HEK293 (cell line): ENCODE results near the gene DKK3.

ENCODE experiments used
- CTCF ChIA-PET: fragments of 350-600 bp; formaldehyde crosslinking; extraction: SDS; loops from one replicate; lab custom pipeline; 2021; ENCODE audit warnings: antibody characterized with exemption; lab: Yijun Ruan, JAX
- POLR2A ChIA-PET: fragments of 300-600 bp; formaldehyde crosslinking; extraction: SDS; loops from one replicate; lab custom pipeline; 2020; ENCODE audit warnings: antibody characterized with exemption, inconsistent platforms; lab: Yijun Ruan, JAX
- H3K27ac ChIP-seq: fragments of 200-500 bp; sonication (Bioruptor generic); 2 replicates; pipeline ENCODE4 v1.5.1; 2014; ENCODE audit warnings: low read depth, low read length, control low read depth, inconsistent platforms; ENCODE audit errors: extremely low read depth
- H3K36me3 ChIP-seq, 2 experiments: fragments of 200-500 bp in 1 of 2; sonication (Bioruptor generic) in 1 of 2; 1 replicate in 1 of 2; 2 replicates in 1 of 2; pipeline ENCODE4 v1.5.1; 2014 to 2017; ENCODE audit warnings: inconsistent platforms in 2 of 2, low read length in 2 of 2; ENCODE audit not compliant: control insufficient read depth in 2 of 2, insufficient read depth in 1 of 2
- H3K4me1 ChIP-seq: fragments of 200-500 bp; sonication (Bioruptor generic); 2 replicates; pipeline ENCODE4 v1.5.1; 2014; ENCODE audit warnings: mild to moderate bottlenecking, low read length, inconsistent platforms; ENCODE audit not compliant: control insufficient read depth, insufficient read depth
- H3K4me3 ChIP-seq: 2 replicates; pipeline ENCODE4 v1.5.1; 2011; ENCODE audit warnings: low read depth, mild to moderate bottlenecking, control low read depth, low read length, moderate library complexity
- H3K9me3 ChIP-seq: fragments of 200-500 bp; sonication (Bioruptor generic); 2 replicates; pipeline ENCODE4 v1.5.1; 2014; ENCODE audit warnings: low read depth, low read length, inconsistent platforms; ENCODE audit not compliant: control insufficient read depth, insufficient read depth
- EGR2 ChIP-seq: fragments of 450-650 bp; formaldehyde crosslinking; IDR thresholded peaks from 2 replicates; pipeline ENCODE4 v1.5.1; 2016; ENCODE audit warnings: low read depth, missing biosample characterization, missing genetic modification characterization
- KLF8 ChIP-seq: fragments of 450-650 bp; formaldehyde crosslinking; IDR thresholded peaks from 2 replicates; pipeline ENCODE4 v1.5.1; 2016; ENCODE audit warnings: missing biosample characterization, missing genetic modification characterization
- OSR2 ChIP-seq: fragments of 450-650 bp; formaldehyde crosslinking; IDR thresholded peaks from 2 replicates; pipeline ENCODE4 v1.5.1; 2016; ENCODE audit warnings: missing biosample characterization, missing genetic modification characterization
- REPIN1 ChIP-seq: fragments of 450-650 bp; formaldehyde crosslinking; IDR thresholded peaks from 2 replicates; pipeline ENCODE4 v1.5.1; 2017; ENCODE audit warnings: missing biosample characterization, missing genetic modification characterization, low read depth
- SP2 ChIP-seq: fragments of 450-650 bp; formaldehyde crosslinking; IDR thresholded peaks from 2 replicates; pipeline ENCODE4 v1.5.1; 2016; ENCODE audit warnings: missing biosample characterization, missing genetic modification characterization
- ZBTB17 ChIP-seq: fragments of 450-650 bp; formaldehyde crosslinking; IDR thresholded peaks from 2 replicates; pipeline ENCODE4 v1.5.1; 2016; ENCODE audit warnings: missing biosample characterization, missing genetic modification characterization
- ZFP37 ChIP-seq: fragments of 450-650 bp; formaldehyde crosslinking; IDR thresholded peaks from 2 replicates; pipeline ENCODE4 v1.5.1; 2016; ENCODE audit warnings: missing biosample characterization, missing genetic modification characterization
- ZFP69B ChIP-seq: fragments of 450-650 bp; formaldehyde crosslinking; IDR thresholded peaks from 2 replicates; pipeline ENCODE4 v1.5.1; 2016; ENCODE audit warnings: missing biosample characterization, missing genetic modification characterization
- ZNF138 ChIP-seq: fragments of 450-650 bp; formaldehyde crosslinking; IDR thresholded peaks from 2 replicates; pipeline ENCODE4 v1.5.1; 2016; ENCODE audit warnings: missing biosample characterization, missing genetic modification characterization, borderline replicate concordance
- ZNF19 ChIP-seq: fragments of 450-650 bp; formaldehyde crosslinking; IDR thresholded peaks from 2 replicates; pipeline ENCODE4; 2016; ENCODE audit warnings: missing biosample characterization, missing genetic modification characterization, low read depth
- ZNF274 ChIP-seq, 2 experiments: fragments of 200-500 bp in 1 of 2; fragments of 450-650 bp in 1 of 2; sonication (Bioruptor generic) in 1 of 2; formaldehyde crosslinking in 1 of 2; IDR thresholded peaks; 2 replicates each; pipeline versions ENCODE4 v1.5.1 to v1.6.1; 2014 to 2016; ENCODE audit warnings: borderline replicate concordance in 1 of 2, inconsistent platforms in 1 of 2, low read length in 1 of 2, missing biosample characterization in 1 of 2, missing genetic modification characterization in 1 of 2
- ZNF433 ChIP-seq: fragments of 450-650 bp; formaldehyde crosslinking; IDR thresholded peaks from 2 replicates; pipeline ENCODE4 v1.5.1; 2016; ENCODE audit warnings: missing biosample characterization, missing genetic modification characterization, low read depth
- ZNF555 ChIP-seq: fragments of 450-650 bp; formaldehyde crosslinking; conservative IDR thresholded peaks from 2 replicates; pipeline ENCODE4 v1.5.1; 2017; ENCODE audit warnings: missing biosample characterization, mild to moderate bottlenecking, missing genetic modification characterization, inconsistent platforms
- ZNF560 ChIP-seq: fragments of 450-650 bp; formaldehyde crosslinking; IDR thresholded peaks from 2 replicates; pipeline ENCODE4 v1.5.1; 2017; ENCODE audit warnings: missing biosample characterization, missing genetic modification characterization, borderline replicate concordance
- ZNF600 ChIP-seq: fragments of 450-650 bp; formaldehyde crosslinking; IDR thresholded peaks from 2 replicates; pipeline ENCODE4 v1.5.1; 2016; ENCODE audit warnings: missing biosample characterization, missing genetic modification characterization
- ZNF660 ChIP-seq: fragments of 450-650 bp; IDR thresholded peaks from 2 replicates; pipeline ENCODE4 v1.5.1; 2018; ENCODE audit warnings: missing biosample characterization, mild to moderate bottlenecking, missing genetic modification characterization
- ZNF830 ChIP-seq: fragments of 450-650 bp; IDR thresholded peaks from 2 replicates; pipeline ENCODE4 v1.5.0; 2018; ENCODE audit warnings: missing biosample characterization, missing genetic modification characterization, low read depth, mild to moderate bottlenecking, moderate library complexity
- ZSCAN23 ChIP-seq: fragments of 450-650 bp; formaldehyde crosslinking; IDR thresholded peaks from 2 replicates; pipeline ENCODE4 v1.5.1; 2016; ENCODE audit warnings: missing biosample characterization, missing genetic modification characterization
- TF ChIP-seq, protein P1 (sequence below): fragments of 450-650 bp; formaldehyde crosslinking; optimal IDR thresholded peaks from 2 replicates; pipeline ENCODE3; 2016; ENCODE audit warnings: missing biosample characterization, mild to moderate bottlenecking, missing genetic modification characterization
- TF ChIP-seq, protein P2 (sequence below): fragments of 450-650 bp; formaldehyde crosslinking; IDR thresholded peaks from 2 replicates; pipeline ENCODE4 v1.5.1; 2017; ENCODE audit warnings: missing biosample characterization, missing genetic modification characterization

Gene DKK3

DNA sequence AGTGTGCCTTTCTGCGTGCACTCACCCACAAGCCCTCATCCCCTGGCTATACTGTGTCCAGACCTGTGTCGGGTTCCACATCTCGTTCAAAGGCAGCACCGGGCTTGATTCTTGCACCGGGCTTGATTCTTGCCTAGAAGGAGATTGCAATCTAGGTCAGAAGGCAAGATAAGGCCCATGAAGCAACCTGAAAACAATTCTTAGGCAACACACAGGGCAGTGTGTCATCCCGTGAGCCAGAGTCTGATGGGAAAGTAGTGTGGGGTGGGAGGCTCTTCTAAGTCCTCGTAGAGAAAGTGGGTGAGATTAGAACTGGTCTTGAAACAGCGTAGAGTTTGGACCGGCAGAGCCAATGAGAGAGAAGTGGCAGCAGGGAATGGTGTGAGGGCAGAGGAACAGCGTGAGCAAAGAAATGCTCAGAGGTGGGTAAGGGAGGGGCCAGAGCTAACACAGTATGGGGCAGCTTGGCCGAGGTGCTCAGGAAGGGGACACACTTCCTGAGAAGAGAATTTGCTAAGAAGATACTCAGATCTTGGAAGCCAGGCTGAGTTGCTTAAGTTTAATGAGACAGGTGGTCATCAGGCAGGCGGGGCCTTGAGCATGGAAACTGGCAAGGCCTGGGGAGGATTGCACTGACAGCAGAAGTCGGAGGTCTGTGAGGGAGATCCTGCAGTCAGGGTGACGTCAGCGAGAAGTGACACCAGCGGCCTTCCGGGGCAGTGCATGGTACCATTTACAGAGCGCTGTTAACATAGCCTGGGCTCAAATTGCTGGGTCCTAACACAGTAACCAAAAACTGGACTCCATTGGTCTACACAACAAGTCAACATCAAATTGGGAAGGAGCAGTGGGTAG lies 40.7 kb upstream of the DKK3 start (continued):
- TF ChIP-seq ZBTB17 (no peak), ZNF600 (tag by site-specific recombination) (no peak), ZNF433 (no peak), ZNF660 (tag by site-specific recombination) (no peak), ZNF830 (tag by site-specific recombination) (no peak)

DNA sequence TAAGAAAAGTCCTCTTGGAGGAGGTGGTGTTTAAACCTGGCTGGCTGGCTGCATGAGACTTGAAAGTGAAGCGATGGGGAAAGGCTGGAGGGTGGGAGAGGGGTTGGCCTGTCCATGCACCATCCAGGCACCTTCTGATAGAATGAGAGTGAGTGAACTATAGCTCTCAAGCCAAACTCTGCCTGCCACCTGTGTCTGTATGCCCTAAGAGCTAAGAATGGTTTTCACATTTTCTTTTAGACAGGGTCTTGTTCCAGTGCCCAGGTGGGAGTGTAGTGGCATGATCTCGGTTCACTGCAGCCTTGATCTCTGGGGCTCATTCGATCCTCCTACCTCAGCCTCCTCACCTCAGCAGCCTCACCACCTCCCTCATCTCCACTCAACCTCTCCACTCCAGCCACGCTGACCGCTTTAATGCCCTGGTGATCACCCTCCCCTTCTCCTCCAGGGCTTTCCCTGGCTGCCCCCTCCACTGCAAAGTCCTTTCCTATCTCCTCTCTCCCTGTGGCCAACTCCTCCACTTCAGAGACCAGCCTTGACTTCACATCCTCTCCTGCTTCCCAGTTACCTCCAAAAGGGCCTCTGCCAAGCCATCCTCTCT lies 38.3 kb upstream of the DKK3 start:
- CTCF ChIA-PET: interaction anchor here (0.6 to 13.1 kb wide), 18 partner anchors 11 to 1935 kb away, joined by 3 to 374 read pairs (median 4); no protein-coding TSS in a partner anchor
- H3K4me1 ChIP-seq: no peaks in the 10 kb centered on the region
- no peak overlapping the region for H3K27ac ChIP-seq
- no peak overlapping the region for H3K4me3 ChIP-seq
- TF ChIP-seq ZNF274 (IDR thresholded peaks at IDR 0.05; ENCODE audit: low read length): no peak
- no peak for TF ChIP-seq ZNF274 (tag by site-specific recombination; IDR thresholded peaks at IDR 0.05; ENCODE audit: borderline replicate concordance)
- no peak for TF ChIP-seq ZSCAN23 (tag by site-specific recombination)
- TF ChIP-seq, protein P1, sequence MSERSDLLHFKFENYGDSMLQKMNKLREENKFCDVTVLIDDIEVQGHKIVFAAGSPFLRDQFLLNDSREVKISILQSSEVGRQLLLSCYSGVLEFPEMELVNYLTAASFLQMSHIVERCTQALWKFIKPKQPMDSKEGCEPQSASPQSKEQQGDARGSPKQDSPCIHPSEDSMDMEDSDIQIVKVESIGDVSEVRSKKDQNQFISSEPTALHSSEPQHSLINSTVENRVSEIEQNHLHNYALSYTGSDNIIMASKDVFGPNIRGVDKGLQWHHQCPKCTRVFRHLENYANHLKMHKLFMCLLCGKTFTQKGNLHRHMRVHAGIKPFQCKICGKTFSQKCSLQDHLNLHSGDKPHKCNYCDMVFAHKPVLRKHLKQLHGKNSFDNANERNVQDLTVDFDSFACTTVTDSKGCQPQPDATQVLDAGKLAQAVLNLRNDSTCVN: no peak
- TF ChIP-seq SP2: no peak
- TF ChIP-seq ZNF19: no peak
- no peak for TF ChIP-seq KLF8 (tag by site-specific recombination)
- no peak for TF ChIP-seq ZFP37 (tag by site-specific recombination)
- no peak for TF ChIP-seq OSR2
- TF ChIP-seq REPIN1: no peak
- no peak for TF ChIP-seq ZNF560 (tag by site-specific recombination)
- no peak for TF ChIP-seq ZFP69B
- TF ChIP-seq ZNF138 (tag by site-specific recombination): no peak
- no peak for TF ChIP-seq ZNF555
- no peaks in the 10 kb centered on the region for H3K36me3 ChIP-seq
- POLR2A ChIA-PET: no interaction called here
- no peaks in the 10 kb centered on the region for H3K9me3 ChIP-seq

DNA sequence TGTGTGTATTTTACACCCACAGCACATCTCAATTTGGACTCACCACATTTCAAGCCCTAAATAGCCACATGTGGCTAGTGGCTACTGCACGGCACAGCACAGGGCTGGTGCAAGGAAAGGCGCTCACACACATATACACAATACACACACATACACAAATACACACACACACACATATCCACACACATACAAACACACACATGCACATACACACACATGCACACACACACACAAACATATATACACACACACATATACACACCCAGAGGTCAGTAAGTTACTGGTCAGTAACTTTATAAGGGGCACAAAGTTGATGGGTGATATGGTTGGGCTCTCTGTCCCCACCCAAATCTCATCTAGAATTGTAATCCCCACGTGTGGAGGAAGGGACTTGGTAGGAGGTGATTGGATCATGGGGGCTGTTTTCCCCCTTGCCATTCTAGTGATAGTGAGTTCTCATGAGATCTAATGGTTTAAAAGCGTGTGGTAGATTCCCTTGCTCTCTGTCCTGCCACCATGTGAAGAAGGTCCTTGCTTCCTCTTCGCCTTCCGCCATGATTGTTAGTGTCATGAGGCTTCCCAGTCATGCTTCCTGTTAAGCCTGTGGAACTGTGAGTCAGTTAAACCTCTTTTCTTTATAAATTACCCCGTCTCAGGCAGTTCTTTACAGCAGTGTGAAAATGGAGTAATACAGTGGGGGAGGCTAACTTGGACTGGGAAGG lies 37.6 kb upstream of the DKK3 start:
- ChIA-PET CTCF (interaction anchor here (0.7 to 13.1 kb wide), 14 partner anchors 12 to 1535 kb away, joined by 3 to 374 read pairs (median 7); no protein-coding TSS in a partner anchor), POLR2A (no interaction called here)
- TF ChIP-seq, protein P2, sequence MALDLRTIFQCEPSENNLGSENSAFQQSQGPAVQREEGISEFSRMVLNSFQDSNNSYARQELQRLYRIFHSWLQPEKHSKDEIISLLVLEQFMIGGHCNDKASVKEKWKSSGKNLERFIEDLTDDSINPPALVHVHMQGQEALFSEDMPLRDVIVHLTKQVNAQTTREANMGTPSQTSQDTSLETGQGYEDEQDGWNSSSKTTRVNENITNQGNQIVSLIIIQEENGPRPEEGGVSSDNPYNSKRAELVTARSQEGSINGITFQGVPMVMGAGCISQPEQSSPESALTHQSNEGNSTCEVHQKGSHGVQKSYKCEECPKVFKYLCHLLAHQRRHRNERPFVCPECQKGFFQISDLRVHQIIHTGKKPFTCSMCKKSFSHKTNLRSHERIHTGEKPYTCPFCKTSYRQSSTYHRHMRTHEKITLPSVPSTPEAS (tag by site-specific recombination): peak; percentile 94
- TF ChIP-seq EGR2 (tag by site-specific recombination): no peak
- no peaks in the 10 kb centered on the region for H3K36me3 ChIP-seq
- no peak overlapping the region for H3K4me3 ChIP-seq
- H3K4me1 ChIP-seq: no peaks in the 10 kb centered on the region
- no peak overlapping the region for H3K27ac ChIP-seq
- no peaks in the 10 kb centered on the region for H3K9me3 ChIP-seq
